Measurements from ENCODE around the gene CPT1B.

DNA sequence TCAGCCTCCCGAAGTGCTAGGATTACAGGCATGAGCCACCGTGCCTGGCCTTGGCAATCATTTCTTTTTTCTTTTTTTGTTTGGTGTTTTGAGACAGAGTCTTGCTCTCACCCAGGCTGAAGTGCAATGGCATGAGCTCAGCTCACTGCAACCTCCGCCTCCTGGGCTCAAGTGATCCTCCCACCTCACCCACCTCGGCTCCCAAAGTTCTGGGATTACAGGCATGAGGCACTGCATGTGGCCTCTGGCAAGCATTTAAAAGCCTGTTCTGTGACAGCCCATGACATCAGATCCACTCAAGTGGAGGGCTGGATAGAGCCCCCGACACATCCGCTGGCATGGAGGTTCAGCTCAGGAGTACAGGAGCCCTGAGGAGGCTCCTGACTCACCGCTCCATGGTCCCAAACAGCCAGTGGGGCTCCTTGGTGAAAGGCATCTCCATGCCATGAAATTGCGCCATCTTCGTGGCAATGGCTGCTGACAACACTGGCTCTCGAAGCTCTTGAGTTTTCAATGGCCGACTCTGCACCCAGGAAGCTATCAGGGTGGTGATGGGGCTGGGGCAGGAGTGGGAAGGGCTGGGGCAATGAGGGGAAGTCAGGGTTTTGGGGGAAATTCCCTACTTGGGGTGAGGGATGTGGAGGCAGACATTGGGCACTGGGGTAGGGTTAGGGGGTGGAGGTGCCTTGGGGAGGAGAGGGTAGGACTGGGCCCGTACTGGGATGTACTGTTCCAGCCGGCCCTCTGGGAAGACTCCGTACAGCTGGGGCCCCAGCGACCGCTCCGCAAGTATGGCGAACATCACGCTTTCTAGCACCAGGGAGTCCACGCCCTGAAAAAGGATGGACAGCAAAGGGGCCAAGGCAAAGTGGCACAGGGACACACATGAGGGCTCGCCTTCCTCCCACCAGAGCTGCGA is 3.1 kb upstream of the CPT1B start:
- TF ChIP-seq EZH2 (IDR thresholded peaks at IDR 0.05; ENCODE audit: insufficient read depth, poor library complexity, severe bottlenecking) (no peak), EZH2phosphoT487 (IDR thresholded peaks at IDR 0.05; ENCODE audit: insufficient read depth, low read depth) (no peak)
